K562 (cell line): ENCODE results near the gene GALNT16. TPM values are rescaled to one million over a fixed set of nuclear protein-coding genes. Genes with fewer than 3 reads are reported as not detected.

ENCODE experiments used
- ATAC-seq: fragments of 200-7000 bp; cut with Tn5 transposase; 3 replicates; pipeline ENCODE4 v1.9.1; 2020; ENCODE audit warnings: moderate library complexity
- BruUV-seq: library from RNA; stranded (reverse); fragments of 400-500 nt; replicated peaks from 2 replicates; lab custom pipeline; 2021; lab: Mats Ljungman, UMichigan
- CTCF ChIA-PET: fragments of 300-600 bp; formaldehyde crosslinking; extraction: SDS; loops from one replicate; lab custom pipeline; 2021; ENCODE audit warnings: low intra/inter-chr PET ratio; lab: Yijun Ruan, JAX
- POLR2A ChIA-PET: fragments of 300-600, 350-650 bp; sonication (Branson Sonifier 250); formaldehyde crosslinking; extraction: SDS; loops from one replicate; lab custom pipeline; 2021; ENCODE audit warnings: antibody characterized with exemption, inconsistent platforms; lab: Yijun Ruan, JAX
- DNase-seq, 4 experiments: peaks; one replicate each; pipeline versions ENCODE4 v3.0.0 to v3.0.0-alpha.2; 2011 to 2018; ENCODE audit warnings: low spot score in 3 of 4, mixed read lengths in 3 of 4; ENCODE audit errors: extremely low read depth in 1 of 4
- FAIRE-seq: peaks from 2 replicates; lab custom pipeline; 2011; peaks lifted over from hg19 to GRCh38; lab: Jason Lieb, UNC
- H2AFZ ChIP-seq: 2 replicates; pipeline ENCODE4 v1.6.0; 2011; ENCODE audit warnings: low read depth, low read length, control low read depth, inconsistent platforms
- H3K27ac ChIP-seq: fragments of 200-600 bp; 3 replicates; pipeline ENCODE4 v1.8.0; 2011; ENCODE audit warnings: low read depth, mild to moderate bottlenecking, control low read depth, inconsistent platforms, low read length, moderate library complexity, mixed read lengths; ENCODE audit errors: extremely low read depth
- H3K27me3 ChIP-seq, 2 experiments: fragments of 300-600 bp in 1 of 2; 2 replicates in 1 of 2; 3 replicates in 1 of 2; pipeline versions ENCODE4 v1.6.0 to v1.8.0; 2011; ENCODE audit warnings: inconsistent platforms in 2 of 2, low read length in 2 of 2, mild to moderate bottlenecking in 1 of 2, mixed read lengths in 1 of 2, moderate library complexity in 1 of 2; ENCODE audit not compliant: control insufficient read depth in 2 of 2, insufficient read depth in 2 of 2
- H3K36me3 ChIP-seq: fragments of 300-600 bp; 3 replicates; pipeline ENCODE4 v1.8.0; 2011; ENCODE audit warnings: mild to moderate bottlenecking, low read length, inconsistent platforms; ENCODE audit not compliant: control insufficient read depth, insufficient read depth
- H3K4me1 ChIP-seq, 2 experiments: fragments of 200-600 bp in 1 of 2; replicated peaks in 1 of 2; 2 replicates in 1 of 2; 3 replicates in 1 of 2; pipeline versions ENCODE4 v1.5.1 to v1.8.0; 2011; ENCODE audit warnings: inconsistent platforms in 2 of 2, low read length in 2 of 2, mild to moderate bottlenecking in 1 of 2, mixed read lengths in 1 of 2, moderate library complexity in 1 of 2; ENCODE audit not compliant: control insufficient read depth in 2 of 2, insufficient read depth in 2 of 2
- H3K4me2 ChIP-seq: 2 replicates; pipeline ENCODE4 v1.6.1; 2011; ENCODE audit warnings: low read length, control low read depth, inconsistent platforms, mixed read lengths; ENCODE audit not compliant: insufficient read depth
- H3K4me3 ChIP-seq: fragments of 200-600 bp; sonication (generic), shearing (Covaris generic); 2 replicates; pipeline ENCODE4 v1.5.1; 2016; ENCODE audit warnings: control low read depth, inconsistent platforms
- H3K79me2 ChIP-seq: fragments of 200-600 bp; 3 replicates; pipeline ENCODE4 v1.8.0; 2011; ENCODE audit warnings: low read length, inconsistent platforms; ENCODE audit not compliant: control insufficient read depth, insufficient read depth
- H3K9ac ChIP-seq, 2 experiments: 2 replicates each; pipeline versions ENCODE4 v1.6.0 to v1.6.1; 2011; ENCODE audit warnings: low read depth in 2 of 2, low read length in 2 of 2, control low read depth in 1 of 2, inconsistent platforms in 1 of 2, mild to moderate bottlenecking in 1 of 2, mixed read lengths in 1 of 2; ENCODE audit not compliant: insufficient read depth in 1 of 2
- H3K9me1 ChIP-seq: one replicate; pipeline ENCODE4 v1.6.0; 2011; ENCODE audit warnings: inconsistent platforms, mild to moderate bottlenecking, low read length, moderate library complexity; ENCODE audit not compliant: control insufficient read depth, insufficient read depth
- H3K9me3 ChIP-seq: replicated peaks from 2 replicates; pipeline ENCODE4 v1.5.1; 2011; ENCODE audit warnings: low read depth, low read length, inconsistent platforms; ENCODE audit not compliant: control insufficient read depth, insufficient read depth
- H4K20me1 ChIP-seq: replicated peaks from 2 replicates; pipeline ENCODE4 v1.6.1; 2011; ENCODE audit warnings: low read length, inconsistent platforms, mixed read lengths; ENCODE audit not compliant: control insufficient read depth, insufficient read depth
- ATF1 ChIP-seq, 2 experiments: fragments of 450-650 bp in 1 of 2; IDR thresholded peaks; 2 replicates each; pipeline ENCODE4 v1.6.1; 2016; ENCODE audit warnings: missing compliant biosample characterization in 1 of 2, missing genetic modification characterization in 1 of 2
- ATF4 ChIP-seq: fragments of 450-650 bp; formaldehyde crosslinking; IDR thresholded peaks from 2 replicates; pipeline ENCODE4 v1.4.0; 2022; ENCODE audit warnings: mild to moderate bottlenecking, moderate library complexity
- BCL6 ChIP-seq: fragments of 250-450 bp; sonication (Bioruptor Pico); IDR thresholded peaks from 2 replicates; pipeline ENCODE4 v1.4.0; 2020
- CBX2 ChIP-seq: fragments of 200-600 bp; sonication (generic); IDR thresholded peaks from one replicate; pipeline ENCODE4 v1.6.1; 2012; ENCODE audit warnings: mild to moderate bottlenecking, low read length, inconsistent platforms; ENCODE audit not compliant: insufficient read depth, poor library complexity, severe bottlenecking
- DDX20 ChIP-seq: fragments of 450-650 bp; IDR thresholded peaks from 2 replicates; pipeline ENCODE4 v1.6.1; 2016; ENCODE audit warnings: missing genetic modification characterization, low read depth, mild to moderate bottlenecking, missing compliant biosample characterization, moderate library complexity
- MAFG ChIP-seq: fragments of 450-650 bp; conservative IDR thresholded peaks from 2 replicates; pipeline ENCODE4 v1.6.1; 2016; ENCODE audit warnings: missing genetic modification characterization, missing compliant biosample characterization
- MAZ ChIP-seq, 2 experiments: fragments of 450-650 bp in 1 of 2; sonication (generic) in 1 of 2; formaldehyde crosslinking; IDR thresholded peaks in 1 of 2; conservative IDR thresholded peaks in 1 of 2; 2 replicates each; pipeline versions ENCODE4 v1.4.0 to v1.5.0; 2020; ENCODE audit warnings: mild to moderate bottlenecking in 1 of 2, missing genetic modification reagents in 1 of 2
- NFATC3 ChIP-seq: fragments of 450-650 bp; IDR thresholded peaks from 2 replicates; pipeline ENCODE4 v1.6.1; 2017; ENCODE audit warnings: mild to moderate bottlenecking
- SNIP1 ChIP-seq: fragments of 450-650 bp; IDR thresholded peaks from 2 replicates; pipeline ENCODE4 v1.7.1; 2017; ENCODE audit warnings: low read depth, mild to moderate bottlenecking
- TAF15 ChIP-seq: fragments of 200-400 bp; formaldehyde crosslinking; IDR thresholded peaks from 2 replicates; pipeline ENCODE4 v1.6.1; 2017; ENCODE audit warnings: mild to moderate bottlenecking, low read depth, low read length, moderate library complexity
- TOE1 ChIP-seq, 2 experiments: fragments of 450-650 bp in 1 of 2; sonication (generic) in 1 of 2; formaldehyde crosslinking in 1 of 2; IDR thresholded peaks; 2 replicates each; pipeline versions ENCODE4 v1.7.1 to v1.8.0; 2016 to 2022; ENCODE audit warnings: borderline replicate concordance in 2 of 2, mild to moderate bottlenecking in 2 of 2, antibody characterized with exemption in 1 of 2, inconsistent platforms in 1 of 2, low read depth in 1 of 2, missing genetic modification reagents in 1 of 2, moderate library complexity in 1 of 2
- XRCC5 ChIP-seq: fragments of 200-400 bp; formaldehyde crosslinking; IDR thresholded peaks from 2 replicates; pipeline ENCODE4 v1.6.1; 2017; ENCODE audit warnings: low read depth, mild to moderate bottlenecking, low read length
- ZC3H4 ChIP-seq: sonication (generic); formaldehyde crosslinking; IDR thresholded peaks from 2 replicates; pipeline ENCODE4 v1.9.0; 2021; ENCODE audit warnings: missing genetic modification reagents, borderline replicate concordance
- ZNF140 ChIP-seq: fragments of 250-450 bp; sonication (Bioruptor Pico); IDR thresholded peaks from 2 replicates; pipeline ENCODE4 v1.8.0; 2021; ENCODE audit warnings: moderate library complexity, mild to moderate bottlenecking, inconsistent platforms
- in situ Hi-C: fragments of 300-500 bp; cut with MboI; formaldehyde crosslinking; loops from 4 replicates; pipeline ENCODE4 v1.15.0; 2018; ENCODE audit warnings: inconsistent platforms, mixed read lengths
- intact Hi-C: fragments of 100-400 bp; cut with micrococcal nuclease; formaldehyde crosslinking; loops from 2 replicates; pipeline ENCODE4 v1.14.2; 2022
- polyA plus RNA-seq, 8 experiments: library from polyadenylated mRNA; depleted of rRNA in 4 of 8; stranded (reverse) in 5 of 8; unstranded in 3 of 8; fragments of >200 nt; fragmentation: Nextera tagmentation in 2 of 8; fragmentation: Illumina TruSeq in 1 of 8; extraction: Ambion mirVana in 2 of 8; extraction: Trizol in 1 of 8; gene quantifications; 2 replicates each; pipeline versions ENCODE4 v1.2.1 to v1.2.3, GENCODE V29; 2011 to 2014; ENCODE audit warnings: inconsistent platforms in 1 of 8, missing spikeins in 1 of 8
- total RNA-seq, 7 experiments: library from RNA; depleted of rRNA in 6 of 7; stranded (reverse); fragments of >200 nt in 6 of 7; fragmentation: Illumina TruSeq in 2 of 7; extraction: Trizol in 2 of 7; gene quantifications; 2 replicates each; pipeline versions ENCODE4 v1.2.1 to v1.2.3, GENCODE V29; 2011 to 2021; ENCODE audit warnings: low replicate concordance in 1 of 7
- TF ChIP-seq, protein P1 (sequence below): fragments of 450-650 bp; IDR thresholded peaks from 2 replicates; pipeline ENCODE4 v1.7.0; 2016; ENCODE audit warnings: borderline replicate concordance
- TF ChIP-seq, protein P2 (sequence below): fragments of 450-650 bp; IDR thresholded peaks from 2 replicates; pipeline ENCODE4 v1.6.1; 2018; ENCODE audit warnings: mild to moderate bottlenecking, low read depth; ENCODE audit not compliant: partially characterized antibody
- TF ChIP-seq, protein P3 (sequence below): fragments of 450-650 bp; formaldehyde crosslinking; IDR thresholded peaks from 2 replicates; pipeline ENCODE4 v1.4.0; 2020; ENCODE audit warnings: mild to moderate bottlenecking, moderate library complexity

Gene GALNT16
- total and polyA plus RNA-seq, 9 of the 15 experiments (the other 6 are each of a cell fraction or from before 2014, with no cell fraction given), result not detected

DNA sequence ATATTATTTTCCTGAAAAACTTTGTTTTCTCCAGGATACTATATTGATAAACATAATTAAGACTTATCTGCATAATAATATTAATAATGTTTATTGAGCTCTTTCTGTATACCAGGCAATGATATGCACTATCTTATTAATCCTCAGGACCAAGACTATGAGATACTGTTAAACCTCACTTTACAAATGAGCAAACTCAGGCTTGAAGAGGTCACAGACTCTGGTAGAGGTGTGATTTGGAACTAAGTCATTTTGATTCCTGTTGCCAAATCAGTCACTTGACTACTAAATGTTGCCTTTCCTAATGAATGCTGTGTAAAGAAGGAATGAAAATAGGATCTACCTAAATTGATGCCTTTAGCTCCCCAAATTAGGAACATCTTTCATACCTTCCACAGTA is 145.8 kb downstream of the GALNT16 start:
- no TSS peak for BruUV-seq
- no peaks in the 10 kb centered on the region for H3K27me3 ChIP-seq
- H4K20me1 ChIP-seq, result no peaks in the 10 kb centered on the region; the same call in 1 of the 2 replicates
- intact Hi-C loops (no loop called here), in situ Hi-C loops (no loop called here)
- no peak for DNase-seq
- peaks cover 0 to 2% of the 10 kb centered on the region in 2 experiments; a peak in 1 of 5 replicates for H3K4me1 ChIP-seq
- H3K27ac ChIP-seq, result no peak overlapping the region
- POLR2A ChIA-PET, result no interaction called here
- no peak for ATAC-seq
- no peak overlapping the region for H3K4me3 ChIP-seq
- H3K36me3 ChIP-seq, result peaks cover 8% of the 10 kb centered on the region; the same call in 1 of the 3 replicates
- no peaks in the 10 kb centered on the region for H3K9me3 ChIP-seq
- no peak overlapping the region for H3K4me2 ChIP-seq
- CTCF ChIA-PET, result no interaction called here
- H2AFZ ChIP-seq, result no peak overlapping the region
- FAIRE-seq, result no peak
- H3K79me2 ChIP-seq, result peaks cover 76% of the 10 kb centered on the region
- no peak overlapping the region for H3K9ac ChIP-seq
- no peaks in the 10 kb centered on the region for H3K9me1 ChIP-seq
- no peak for TF ChIP-seq ATF1 (CRISPR knock-in tag; IDR thresholded peaks at IDR 0.05)
- no peak for TF ChIP-seq ATF1 (tag; IDR thresholded peaks at IDR 0.05)
- TF ChIP-seq, protein P1, sequence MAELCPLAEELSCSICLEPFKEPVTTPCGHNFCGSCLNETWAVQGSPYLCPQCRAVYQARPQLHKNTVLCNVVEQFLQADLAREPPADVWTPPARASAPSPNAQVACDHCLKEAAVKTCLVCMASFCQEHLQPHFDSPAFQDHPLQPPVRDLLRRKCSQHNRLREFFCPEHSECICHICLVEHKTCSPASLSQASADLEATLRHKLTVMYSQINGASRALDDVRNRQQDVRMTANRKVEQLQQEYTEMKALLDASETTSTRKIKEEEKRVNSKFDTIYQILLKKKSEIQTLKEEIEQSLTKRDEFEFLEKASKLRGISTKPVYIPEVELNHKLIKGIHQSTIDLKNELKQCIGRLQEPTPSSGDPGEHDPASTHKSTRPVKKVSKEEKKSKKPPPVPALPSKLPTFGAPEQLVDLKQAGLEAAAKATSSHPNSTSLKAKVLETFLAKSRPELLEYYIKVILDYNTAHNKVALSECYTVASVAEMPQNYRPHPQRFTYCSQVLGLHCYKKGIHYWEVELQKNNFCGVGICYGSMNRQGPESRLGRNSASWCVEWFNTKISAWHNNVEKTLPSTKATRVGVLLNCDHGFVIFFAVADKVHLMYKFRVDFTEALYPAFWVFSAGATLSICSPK, result no peak
- TF ChIP-seq NFATC3, result no peak
- TF ChIP-seq, protein P2, sequence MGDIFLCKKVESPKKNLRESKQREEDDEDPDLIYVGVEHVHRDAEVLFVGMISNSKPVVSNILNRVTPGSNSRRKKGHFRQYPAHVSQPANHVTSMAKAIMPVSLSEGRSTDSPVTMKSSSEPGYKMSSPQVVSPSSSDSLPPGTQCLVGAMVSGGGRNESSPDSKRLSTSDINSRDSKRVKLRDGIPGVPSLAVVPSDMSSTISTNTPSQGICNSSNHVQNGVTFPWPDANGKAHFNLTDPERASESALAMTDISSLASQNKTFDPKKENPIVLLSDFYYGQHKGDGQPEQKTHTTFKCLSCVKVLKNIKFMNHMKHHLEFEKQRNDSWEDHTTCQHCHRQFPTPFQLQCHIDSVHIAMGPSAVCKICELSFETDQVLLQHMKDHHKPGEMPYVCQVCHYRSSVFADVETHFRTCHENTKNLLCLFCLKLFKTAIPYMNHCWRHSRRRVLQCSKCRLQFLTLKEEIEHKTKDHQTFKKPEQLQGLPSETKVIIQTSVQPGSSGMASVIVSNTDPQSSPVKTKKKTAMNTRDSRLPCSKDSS, result no peak
- TF ChIP-seq ATF4 (CRISPR knock-in tag), result no peak
- no peak for TF ChIP-seq TOE1 (IDR thresholded peaks at IDR 0.05; ENCODE audit: borderline replicate concordance)
- no peak for TF ChIP-seq TOE1 (CRISPR knock-in tag; IDR thresholded peaks at IDR 0.05; ENCODE audit: borderline replicate concordance, low read depth)
- no peak for TF ChIP-seq MAZ (CRISPR knock-in tag; conservative IDR thresholded peaks at IDR 0.05 in 1 of 2, IDR thresholded peaks at IDR 0.05 in 1 of 2)
- TF ChIP-seq ZNF140 (CRISPR knock-in tag), result no peak
- no peak for TF ChIP-seq ZC3H4 (CRISPR knock-in tag)
- no peak for TF ChIP-seq CBX2
- no peak for TF ChIP-seq XRCC5
- no peak for TF ChIP-seq DDX20 (tag)
- no peak for TF ChIP-seq BCL6 (CRISPR knock-in tag)
- no peak for TF ChIP-seq TAF15
- TF ChIP-seq, protein P3, sequence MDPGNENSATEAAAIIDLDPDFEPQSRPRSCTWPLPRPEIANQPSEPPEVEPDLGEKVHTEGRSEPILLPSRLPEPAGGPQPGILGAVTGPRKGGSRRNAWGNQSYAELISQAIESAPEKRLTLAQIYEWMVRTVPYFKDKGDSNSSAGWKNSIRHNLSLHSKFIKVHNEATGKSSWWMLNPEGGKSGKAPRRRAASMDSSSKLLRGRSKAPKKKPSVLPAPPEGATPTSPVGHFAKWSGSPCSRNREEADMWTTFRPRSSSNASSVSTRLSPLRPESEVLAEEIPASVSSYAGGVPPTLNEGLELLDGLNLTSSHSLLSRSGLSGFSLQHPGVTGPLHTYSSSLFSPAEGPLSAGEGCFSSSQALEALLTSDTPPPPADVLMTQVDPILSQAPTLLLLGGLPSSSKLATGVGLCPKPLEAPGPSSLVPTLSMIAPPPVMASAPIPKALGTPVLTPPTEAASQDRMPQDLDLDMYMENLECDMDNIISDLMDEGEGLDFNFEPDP (CRISPR knock-in tag), result no peak
- no peak for TF ChIP-seq SNIP1
- TF ChIP-seq MAFG (tag), result no peak
